Mesenchymal stem cell (in vitro differentiated cells and primary cell): ENCODE data around the gene TMEM218.

Experiments used
- DNase-seq: peaks from one replicate; pipeline ENCODE4 v3.0.0-alpha.2; 2013
- H2AFZ ChIP-seq: one replicate; pipeline ENCODE4 v1.6.1; 2013; ENCODE audit warnings: low read depth, mild to moderate bottlenecking, control low read depth, inconsistent platforms, low read length, moderate library complexity
- H2AK5ac ChIP-seq: 2 replicates; pipeline ENCODE4 v1.6.1; 2013; ENCODE audit warnings: low read length, moderate library complexity, mild to moderate bottlenecking, inconsistent platforms; ENCODE audit not compliant: severe bottlenecking
- H2BK120ac ChIP-seq: one replicate; pipeline ENCODE4 v1.6.1; 2013; ENCODE audit warnings: low read depth, mild to moderate bottlenecking, inconsistent platforms, low read length, moderate library complexity
- H2BK12ac ChIP-seq, 2 experiments: one replicate each; pipeline ENCODE4 v1.6.1; 2013; ENCODE audit warnings: inconsistent platforms in 2 of 2, low read length in 2 of 2, mild to moderate bottlenecking in 2 of 2, moderate library complexity in 2 of 2, control low read depth in 1 of 2
- H2BK15ac ChIP-seq: one replicate; pipeline ENCODE4 v1.6.1; 2013; ENCODE audit warnings: mild to moderate bottlenecking, low read depth, inconsistent platforms; ENCODE audit not compliant: poor library complexity, severe bottlenecking
- H2BK5ac ChIP-seq: 2 replicates; pipeline ENCODE4 v1.6.1; 2013; ENCODE audit warnings: low read depth, mild to moderate bottlenecking, low read length, control low read depth, inconsistent platforms; ENCODE audit not compliant: poor library complexity, severe bottlenecking
- H3K14ac ChIP-seq, 2 experiments: one replicate each; pipeline ENCODE4 v1.6.1; 2013; ENCODE audit warnings: inconsistent platforms in 2 of 2, low read length in 2 of 2, control low read depth in 1 of 2, mild to moderate bottlenecking in 1 of 2, moderate library complexity in 1 of 2
- H3K18ac ChIP-seq, 2 experiments: one replicate each; pipeline ENCODE4 v1.6.1; 2013; ENCODE audit warnings: inconsistent platforms in 2 of 2, low read length in 2 of 2, control low read depth in 1 of 2, low read depth in 1 of 2, mild to moderate bottlenecking in 1 of 2
- H3K23ac ChIP-seq, 2 experiments: one replicate each; pipeline ENCODE4 v1.6.1; 2013; ENCODE audit warnings: inconsistent platforms in 2 of 2, low read length in 2 of 2, mild to moderate bottlenecking in 2 of 2, moderate library complexity in 2 of 2, control low read depth in 1 of 2
- H3K27ac ChIP-seq: 2 replicates; pipeline ENCODE4 v1.5.1; 2013; ENCODE audit warnings: mild to moderate bottlenecking, moderate library complexity, low read length, control low read depth, inconsistent platforms; ENCODE audit not compliant: poor library complexity, severe bottlenecking
- H3K27me3 ChIP-seq, 2 experiments: 2 replicates each; pipeline versions ENCODE4 v1.6.1 to v1.7.0; 2013; ENCODE audit warnings: low read length in 2 of 2, mild to moderate bottlenecking in 2 of 2, moderate library complexity in 2 of 2, control low read depth in 1 of 2, inconsistent platforms in 1 of 2; ENCODE audit not compliant: control insufficient read depth in 1 of 2, insufficient read depth in 1 of 2
- H3K36me3 ChIP-seq, 2 experiments: 2 replicates each; pipeline versions ENCODE4 v1.6.1 to v1.7.0; 2013; ENCODE audit warnings: low read length in 2 of 2, control low read depth in 1 of 2, inconsistent platforms in 1 of 2, low read depth in 1 of 2, mild to moderate bottlenecking in 1 of 2; ENCODE audit not compliant: insufficient read depth in 2 of 2, control insufficient read depth in 1 of 2
- H3K4ac ChIP-seq, 2 experiments: one replicate each; pipeline ENCODE4 v1.6.1; 2013; ENCODE audit warnings: inconsistent platforms in 2 of 2, low read length in 2 of 2, mild to moderate bottlenecking in 2 of 2, moderate library complexity in 2 of 2, control low read depth in 1 of 2, low read depth in 1 of 2
- H3K4me1 ChIP-seq: 2 replicates; pipeline ENCODE4 v1.6.1; 2013; ENCODE audit warnings: low read depth, low read length, control low read depth; ENCODE audit not compliant: control insufficient read depth, insufficient read depth
- H3K4me2 ChIP-seq: 2 replicates; pipeline ENCODE4 v1.6.1; 2013; ENCODE audit warnings: low read length, mild to moderate bottlenecking, inconsistent platforms; ENCODE audit not compliant: poor library complexity, severe bottlenecking
- H3K4me3 ChIP-seq, 2 experiments: 2 replicates each; pipeline versions ENCODE4 v1.5.1 to v1.7.0; 2013; ENCODE audit warnings: low read length in 2 of 2, mild to moderate bottlenecking in 2 of 2, control low read depth in 1 of 2, low read depth in 1 of 2; ENCODE audit not compliant: insufficient read depth in 1 of 2
- H3K79me1 ChIP-seq: replicated peaks from 2 replicates; pipeline ENCODE4 v1.6.1; 2013; ENCODE audit warnings: mild to moderate bottlenecking, control low read depth, low read length, inconsistent platforms; ENCODE audit not compliant: poor library complexity, severe bottlenecking
- H3K9ac ChIP-seq: 2 replicates; pipeline ENCODE4 v1.7.0; 2013; ENCODE audit warnings: mild to moderate bottlenecking, low read length, moderate library complexity
- H3K9me3 ChIP-seq: 2 replicates; pipeline ENCODE4 v1.7.0; 2013; ENCODE audit warnings: mild to moderate bottlenecking, low read length; ENCODE audit not compliant: control insufficient read depth
- H4K8ac ChIP-seq: one replicate; pipeline ENCODE4 v1.6.1; 2013; ENCODE audit warnings: inconsistent platforms, mild to moderate bottlenecking, low read length, moderate library complexity
- H4K91ac ChIP-seq: one replicate; pipeline ENCODE4 v1.6.1; 2013; ENCODE audit warnings: mild to moderate bottlenecking, low read length, inconsistent platforms
- WGBS: methylation state at CpG from one replicate; pipeline ENCODE4 v1.1.7; 2013; ENCODE audit warnings: mixed read lengths; 5-methylcytosine and 5-hydroxymethylcytosine counted together

TMEM218 gene

GRCh38 chr11:125076378-125076945, 35.0 kb downstream of the TMEM218 start:
- 87% methylated on average over 14 of the region's 14 CpGs for WGBS
- H3K18ac ChIP-seq: peak overlapping the region in 1 of 2 experiments; percentile 48
- H3K27me3 ChIP-seq: no peaks in the 10 kb centered on the region
- H3K4me2 ChIP-seq: no peak overlapping the region
- no peak for DNase-seq
- H3K23ac ChIP-seq: no peak overlapping the region
- H2BK5ac ChIP-seq: no peak overlapping the region
- no peak overlapping the region for H3K4me3 ChIP-seq
- no peak overlapping the region for H2AK5ac ChIP-seq
- no peak overlapping the region for H3K4ac ChIP-seq
- H3K9ac ChIP-seq: no peak overlapping the region
- no peak overlapping the region for H2BK15ac ChIP-seq
- no peak overlapping the region for H2BK120ac ChIP-seq
- H3K36me3 ChIP-seq: no peaks in the 10 kb centered on the region
- H3K27ac ChIP-seq: no peak overlapping the region
- H3K79me1 ChIP-seq: no peaks in the 10 kb centered on the region
- no peak overlapping the region for H3K14ac ChIP-seq
- H2AFZ ChIP-seq: no peak overlapping the region
- H4K8ac ChIP-seq: peak overlapping the region; percentile 70
- H2BK12ac ChIP-seq: no peak overlapping the region
- peaks cover 16% of the 10 kb centered on the region for H3K4me1 ChIP-seq
- no peaks in the 10 kb centered on the region for H3K9me3 ChIP-seq
- no peak overlapping the region for H4K91ac ChIP-seq

- H4K8ac ChIP-seq: peak overlapping the region; percentile 70
- no peaks in the 10 kb centered on the region for H3K36me3 ChIP-seq
- peaks cover 18% of the 10 kb centered on the region for H3K4me1 ChIP-seq
- no peak overlapping the region for H3K27ac ChIP-seq
- DNase-seq: peak; percentile 60
- H2BK5ac ChIP-seq: no peak overlapping the region
- H4K91ac ChIP-seq: peak overlapping the region; percentile 47
- H3K79me1 ChIP-seq: no peaks in the 10 kb centered on the region
- H2AFZ ChIP-seq: peak overlapping the region; percentile 42
- peak overlapping the region in 1 of 2 experiments; percentile 77 for H2BK12ac ChIP-seq
- 78% methylated on average over 11 of the region's 11 CpGs for WGBS
- peak overlapping the region; percentile 44 for H3K9ac ChIP-seq
- no peaks in the 10 kb centered on the region for H3K9me3 ChIP-seq
- H3K4me2 ChIP-seq: no peak overlapping the region
- H3K23ac ChIP-seq: no peak overlapping the region
- H3K4ac ChIP-seq: peak overlapping the region in 1 of 2 experiments; percentile 13
- peak overlapping the region; percentile 32 to 48 for H3K18ac ChIP-seq
- no peak overlapping the region for H2AK5ac ChIP-seq
- H3K14ac ChIP-seq: peak overlapping the region in 1 of 2 experiments; percentile 38
- no peak overlapping the region for H2BK120ac ChIP-seq
- no peak overlapping the region for H3K4me3 ChIP-seq
- no peak overlapping the region for H2BK15ac ChIP-seq
- H3K27me3 ChIP-seq: no peaks in the 10 kb centered on the region
Observed at GRCh38 chr11:125075900-125076317, 35.5 kb downstream of the TMEM218 start.

GRCh38 chr11:125075242-125075625, 36.2 kb downstream of the TMEM218 start:
- Histone ChIP-seq H2BK120ac (no peak overlapping the region), H3K79me1 (no peaks in the 10 kb centered on the region)

GRCh38 chr11:125074511-125075241, 36.8 kb downstream of the TMEM218 start:
- Histone ChIP-seq H2BK120ac (no peak overlapping the region), H2BK5ac (no peak overlapping the region), H3K18ac (no peak overlapping the region), H4K8ac (no peak overlapping the region), H3K4me1 (peaks cover 27% of the 10 kb centered on the region), H2AFZ (no peak overlapping the region), H2BK12ac (no peak overlapping the region), H3K4me2 (no peak overlapping the region), H3K36me3 (no peaks in the 10 kb centered on the region), H3K27ac (no peak overlapping the region), H3K27me3 (no peaks in the 10 kb centered on the region), H3K9ac (no peak overlapping the region), H3K9me3 (no peaks in the 10 kb centered on the region), H3K4ac (no peak overlapping the region), H2AK5ac (no peak overlapping the region), H3K79me1 (no peaks in the 10 kb centered on the region), H3K14ac (no peak overlapping the region), H4K91ac (no peak overlapping the region), H2BK15ac (no peak overlapping the region), H3K4me3 (no peak overlapping the region), H3K23ac (no peak overlapping the region)
- DNase-seq: no peak
- 74% methylated on average over 11 of the region's 11 CpGs for WGBS

More at GRCh38 chr11:125075242-125075625, 36.2 kb downstream of the TMEM218 start:
- Histone ChIP-seq H3K27me3 (no peaks in the 10 kb centered on the region), H4K91ac (peak overlapping the region; percentile 47), H3K4me3 (no peak overlapping the region), H3K9ac (peak overlapping the region; percentile 44), H3K18ac (no peak overlapping the region), H2BK12ac (peak overlapping the region in 1 of 2 experiments; percentile 45), H3K4ac (no peak overlapping the region), H3K9me3 (no peaks in the 10 kb centered on the region), H3K27ac (no peak overlapping the region), H4K8ac (no peak overlapping the region), H3K4me1 (peaks cover 22% of the 10 kb centered on the region), H2BK15ac (no peak overlapping the region), H2BK5ac (no peak overlapping the region), H3K36me3 (no peaks in the 10 kb centered on the region), H3K23ac (no peak overlapping the region), H3K4me2 (no peak overlapping the region), H2AFZ (no peak overlapping the region), H3K14ac (no peak overlapping the region), H2AK5ac (no peak overlapping the region)
- no peak for DNase-seq
- 93% methylated on average over 7 of the region's 7 CpGs for WGBS
